ENCODE data around the gene ATP5PD.
"Not testable (repeated sequence)": the region's sequence is repeated elsewhere in the genome, so short reads cannot be mapped to it uniquely, and the experiment has no call there.

Gene ATP5PD

DNA sequence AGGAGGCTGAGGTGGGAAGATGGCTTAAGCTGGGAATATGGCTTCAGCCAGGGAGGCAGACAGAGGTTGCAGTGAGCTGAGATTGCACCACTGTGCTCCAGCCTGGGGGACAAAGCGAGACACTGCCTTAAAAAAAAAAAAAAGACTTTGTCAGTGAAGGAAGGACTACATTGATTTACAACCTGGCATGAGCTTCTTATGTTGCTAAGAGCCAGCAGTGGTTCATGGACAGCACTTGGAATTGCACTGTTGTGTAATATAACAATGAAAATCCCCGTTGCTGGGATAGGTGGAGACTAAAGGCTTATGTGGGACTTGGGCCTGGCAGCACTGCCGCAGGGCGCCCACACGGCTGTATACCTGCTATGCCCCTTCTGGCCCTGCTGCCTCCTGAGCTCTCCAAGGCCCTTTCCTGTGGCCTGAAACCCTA is 26.9 kb upstream of the ATP5PD start:
- Histone ChIP-seq H3K9me3 (replicated peaks; ENCODE audit: low read length) (no peaks in the 10 kb centered on the region), H3K4me2 (ENCODE audit: low read length) (no peak overlapping the region), H3K9ac (ENCODE audit: low read depth, low read length) (no peak overlapping the region), H3K4me1 (ENCODE audit: control insufficient read depth, insufficient read depth, low read length) (peaks cover 15% of the 10 kb centered on the region), H3K4me3 (ENCODE audit: low read length) (no peak overlapping the region), H3K36me3 (ENCODE audit: insufficient read depth, low read length) (no peaks in the 10 kb centered on the region), H3K27me3 (ENCODE audit: control insufficient read depth, insufficient read depth, low read length) (no peaks in the 10 kb centered on the region)

DNA sequence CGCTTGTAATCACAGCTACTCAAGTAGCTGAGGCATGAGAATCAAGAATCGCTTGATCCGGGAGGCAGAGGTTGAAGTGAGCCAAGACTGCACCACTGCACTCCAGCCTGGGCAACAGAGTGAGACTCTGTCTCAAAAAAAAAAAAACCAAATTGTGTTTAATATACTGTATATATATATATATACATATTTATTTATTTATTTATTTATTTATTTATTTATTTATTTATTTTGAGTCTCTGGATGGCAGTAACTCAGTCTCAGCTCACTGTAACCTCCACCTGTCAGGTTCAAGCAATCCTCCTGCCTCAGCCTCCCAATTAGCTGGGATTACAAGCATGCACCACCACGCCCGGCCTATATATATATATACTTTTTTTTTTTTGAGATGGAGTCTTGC is 26.1 kb upstream of the ATP5PD start:
- H3K4me3 ChIP-seq (ENCODE audit: low read length); H3K9me3 ChIP-seq (replicated peaks; ENCODE audit: low read length); H3K4me1 ChIP-seq (ENCODE audit: control insufficient read depth, insufficient read depth, low read length); H3K4me2 ChIP-seq (ENCODE audit: low read length); H3K9ac ChIP-seq (ENCODE audit: low read depth, low read length); H3K36me3 ChIP-seq (ENCODE audit: insufficient read depth, low read length); H3K27me3 ChIP-seq (ENCODE audit: control insufficient read depth, insufficient read depth, low read length): not testable (repeated sequence)

DNA sequence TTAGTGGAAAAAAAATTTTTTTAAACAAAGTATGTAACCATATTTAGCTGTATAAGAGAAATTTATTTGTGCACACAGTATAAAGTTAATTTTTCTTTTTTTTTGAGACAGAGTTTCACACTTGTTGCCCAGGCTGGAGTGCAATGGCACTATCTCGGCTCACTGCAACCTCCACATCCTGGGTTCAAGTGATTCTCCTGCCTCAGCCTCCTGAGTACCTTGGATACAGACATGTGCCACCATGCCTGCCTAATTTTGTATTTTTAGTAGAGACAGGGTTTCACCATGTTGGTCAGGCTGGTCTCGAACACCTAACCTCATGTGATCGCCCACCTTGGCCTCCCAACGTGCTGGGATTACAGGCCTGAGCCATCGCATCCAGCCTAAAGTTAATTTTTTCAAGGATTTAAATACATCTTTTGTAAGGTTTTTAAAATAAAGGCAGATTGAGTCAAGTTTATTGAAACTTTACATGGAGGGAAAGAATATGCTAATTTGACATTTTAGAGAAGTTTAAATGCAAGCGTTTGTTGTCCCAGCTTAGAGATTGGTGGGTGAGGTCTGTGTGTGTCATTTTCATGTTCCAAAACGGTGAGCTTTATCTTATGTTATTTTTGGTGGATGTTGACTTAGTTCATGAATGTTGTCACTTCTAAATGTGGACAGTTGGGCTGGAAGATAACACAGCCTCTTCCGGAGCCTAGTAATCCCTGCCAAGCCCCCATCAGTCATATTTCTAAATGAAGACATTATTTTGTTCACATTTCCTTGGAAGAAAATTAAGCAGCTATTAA is 24.9 kb upstream of the ATP5PD start:
- H3K36me3 ChIP-seq (ENCODE audit: insufficient read depth, low read length); H3K4me3 ChIP-seq (ENCODE audit: low read length); H3K4me2 ChIP-seq (ENCODE audit: low read length); H3K9me3 ChIP-seq (replicated peaks; ENCODE audit: low read length); H3K9ac ChIP-seq (ENCODE audit: low read depth, low read length); H3K27me3 ChIP-seq (ENCODE audit: control insufficient read depth, insufficient read depth, low read length); H3K4me1 ChIP-seq (ENCODE audit: control insufficient read depth, insufficient read depth, low read length): not testable (repeated sequence)

DNA sequence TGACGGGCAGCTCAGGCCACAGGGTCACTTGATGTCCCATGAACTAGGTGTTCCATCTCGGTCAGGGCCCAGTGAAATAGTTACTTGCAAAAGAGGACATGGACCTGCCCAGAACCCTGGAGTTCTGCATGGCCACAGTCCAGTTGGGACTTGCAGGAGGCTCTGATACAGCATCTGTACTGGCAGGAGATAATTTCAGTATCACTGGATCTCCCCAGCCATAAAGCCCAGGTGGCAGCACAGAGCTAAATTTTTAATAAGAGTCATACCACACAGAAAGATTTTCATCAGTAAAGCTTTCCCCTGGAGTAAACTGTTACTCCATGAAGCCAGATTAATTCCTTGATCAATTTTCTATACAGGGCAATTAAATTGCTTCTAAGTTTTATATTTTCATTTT is 23.0 kb upstream of the ATP5PD start:
- Histone ChIP-seq H3K9ac (ENCODE audit: low read depth, low read length) (no peak overlapping the region), H3K4me1 (ENCODE audit: control insufficient read depth, insufficient read depth, low read length) (no peaks in the 10 kb centered on the region), H3K27me3 (ENCODE audit: control insufficient read depth, insufficient read depth, low read length) (no peaks in the 10 kb centered on the region), H3K4me2 (ENCODE audit: low read length) (no peak overlapping the region), H3K36me3 (ENCODE audit: insufficient read depth, low read length) (peaks cover 6% of the 10 kb centered on the region), H3K9me3 (replicated peaks; ENCODE audit: low read length) (no peaks in the 10 kb centered on the region), H3K4me3 (ENCODE audit: low read length) (no peak overlapping the region)

DNA sequence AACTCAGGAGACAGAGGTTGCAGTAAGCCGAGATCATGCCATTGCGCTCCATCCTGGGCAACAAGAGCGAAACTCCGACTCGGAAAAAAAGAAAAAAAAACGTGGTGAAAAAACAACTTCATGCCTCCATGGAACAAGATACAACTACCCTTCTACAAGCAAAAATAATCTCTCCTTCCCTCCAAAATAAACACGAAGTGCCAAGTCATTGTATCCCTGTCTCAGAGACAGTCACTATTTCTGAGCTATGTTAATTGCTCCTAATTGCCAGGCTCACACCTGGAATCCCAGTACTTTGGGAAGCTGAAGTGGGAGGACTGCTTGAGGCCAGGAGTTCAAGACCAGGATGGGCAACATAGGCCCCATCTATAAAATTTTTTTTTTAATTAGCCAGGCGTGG is 22.0 kb upstream of the ATP5PD start:
- Histone ChIP-seq H3K4me1 (ENCODE audit: control insufficient read depth, insufficient read depth, low read length) (no peaks in the 10 kb centered on the region), H3K36me3 (ENCODE audit: insufficient read depth, low read length) (peaks cover 16% of the 10 kb centered on the region), H3K27me3 (ENCODE audit: control insufficient read depth, insufficient read depth, low read length) (no peaks in the 10 kb centered on the region), H3K4me3 (ENCODE audit: low read length) (no peak overlapping the region), H3K9me3 (replicated peaks; ENCODE audit: low read length) (no peaks in the 10 kb centered on the region), H3K9ac (ENCODE audit: low read depth, low read length) (no peak overlapping the region), H3K4me2 (ENCODE audit: low read length) (no peak overlapping the region)

DNA sequence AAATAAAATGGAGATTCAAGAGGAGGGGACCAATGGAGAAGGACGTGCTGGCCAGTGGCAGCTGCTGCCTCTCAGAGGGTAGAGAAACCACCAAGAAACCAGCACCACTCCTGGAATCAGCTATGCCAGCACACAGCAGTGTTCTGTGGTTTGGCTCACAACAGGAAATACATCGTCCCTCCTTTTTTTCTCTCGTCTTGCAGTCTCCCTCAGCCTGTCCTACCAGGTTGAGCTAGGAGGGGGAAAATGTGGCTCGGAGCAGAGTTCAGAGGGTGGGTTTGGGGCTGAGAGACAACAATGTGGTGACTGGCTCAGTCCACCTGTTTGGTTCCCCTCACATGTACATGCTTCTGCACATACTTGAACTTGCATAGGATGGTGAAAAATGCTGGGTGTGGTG is 21.1 kb upstream of the ATP5PD start:
- Histone ChIP-seq H3K36me3 (ENCODE audit: insufficient read depth, low read length) (peaks cover 25% of the 10 kb centered on the region), H3K27me3 (ENCODE audit: control insufficient read depth, insufficient read depth, low read length) (no peaks in the 10 kb centered on the region), H3K9ac (ENCODE audit: low read depth, low read length) (no peak overlapping the region), H3K9me3 (replicated peaks; ENCODE audit: low read length) (no peaks in the 10 kb centered on the region), H3K4me1 (ENCODE audit: control insufficient read depth, insufficient read depth, low read length) (no peaks in the 10 kb centered on the region), H3K4me2 (ENCODE audit: low read length) (no peak overlapping the region), H3K4me3 (ENCODE audit: low read length) (no peak overlapping the region)

DNA sequence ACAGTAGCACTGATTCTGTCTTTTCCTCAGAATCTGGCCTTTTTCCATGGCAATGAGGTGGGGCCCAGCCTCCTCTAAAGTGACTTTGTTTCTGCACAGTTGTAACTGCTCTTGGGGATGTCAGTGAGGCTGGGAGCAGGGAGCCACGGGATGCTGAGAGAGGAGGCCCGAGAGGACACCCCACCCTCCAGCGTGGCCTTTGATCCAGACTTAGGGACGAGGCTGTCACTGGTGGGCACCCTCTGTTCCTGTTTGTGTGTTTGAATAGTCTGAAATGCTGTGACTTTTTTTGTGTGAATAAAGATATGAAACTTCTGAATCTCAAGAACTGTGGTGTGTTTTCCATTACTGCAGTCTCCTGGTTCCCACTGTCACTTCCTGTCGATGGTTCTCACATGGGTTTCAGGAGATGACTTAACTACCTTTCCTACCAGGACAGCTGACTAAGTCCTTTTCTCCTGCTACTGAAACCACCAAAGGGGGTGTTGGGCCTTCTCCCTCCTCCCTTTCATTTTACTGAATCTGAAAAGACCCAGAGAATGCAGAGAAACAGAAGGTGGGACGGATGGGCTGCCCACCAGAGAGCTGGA is 18.9 kb upstream of the ATP5PD start:
- Histone ChIP-seq H3K4me2 (ENCODE audit: low read length) (no peak overlapping the region), H3K36me3 (ENCODE audit: insufficient read depth, low read length) (peaks cover 40% of the 10 kb centered on the region), H3K27me3 (ENCODE audit: control insufficient read depth, insufficient read depth, low read length) (no peaks in the 10 kb centered on the region), H3K9me3 (replicated peaks; ENCODE audit: low read length) (no peaks in the 10 kb centered on the region), H3K9ac (ENCODE audit: low read depth, low read length) (no peak overlapping the region), H3K4me3 (ENCODE audit: low read length) (no peak overlapping the region), H3K4me1 (ENCODE audit: control insufficient read depth, insufficient read depth, low read length) (peaks cover 3% of the 10 kb centered on the region)

DNA sequence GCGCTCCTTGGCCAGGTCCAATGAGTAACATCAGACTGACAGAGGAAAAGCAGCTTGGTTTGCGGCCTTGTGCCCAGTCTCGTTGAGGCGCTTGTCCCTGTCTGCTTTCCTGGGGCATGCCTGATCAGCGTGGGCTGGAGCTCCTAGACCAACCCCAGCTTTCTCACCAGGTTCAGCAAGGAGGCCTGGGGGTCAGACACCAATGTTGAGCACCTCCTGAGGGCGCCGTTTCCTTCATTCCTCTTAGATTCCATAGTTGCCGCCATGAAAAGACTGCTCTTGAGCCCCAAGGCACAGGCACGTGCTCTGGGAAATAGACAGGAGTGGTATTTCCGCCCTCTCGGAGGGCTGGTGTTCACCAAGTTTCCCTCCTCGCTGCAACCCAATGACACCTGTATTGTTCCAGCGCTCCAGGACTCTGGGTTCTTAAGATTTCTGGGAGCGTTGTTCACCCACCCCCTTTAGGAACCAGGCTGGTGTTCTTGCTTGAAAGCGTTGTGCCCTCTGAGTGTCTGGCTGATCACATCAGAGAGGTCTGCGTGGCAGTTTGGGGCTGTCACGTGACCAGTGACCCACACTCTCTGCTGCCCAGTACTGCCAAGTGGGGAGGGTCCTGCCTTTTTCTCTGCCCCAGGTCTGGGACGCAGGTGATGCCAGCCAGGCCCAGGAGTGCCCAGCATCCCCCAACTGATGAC is 18.2 kb upstream of the ATP5PD start:
- Histone ChIP-seq H3K27me3 (ENCODE audit: control insufficient read depth, insufficient read depth, low read length) (no peaks in the 10 kb centered on the region), H3K4me2 (ENCODE audit: low read length) (no peak overlapping the region), H3K4me3 (ENCODE audit: low read length) (no peak overlapping the region), H3K36me3 (ENCODE audit: insufficient read depth, low read length) (peaks cover 40% of the 10 kb centered on the region), H3K4me1 (ENCODE audit: control insufficient read depth, insufficient read depth, low read length) (peaks cover 9% of the 10 kb centered on the region), H3K9ac (ENCODE audit: low read depth, low read length) (no peak overlapping the region), H3K9me3 (replicated peaks; ENCODE audit: low read length) (no peaks in the 10 kb centered on the region)

DNA sequence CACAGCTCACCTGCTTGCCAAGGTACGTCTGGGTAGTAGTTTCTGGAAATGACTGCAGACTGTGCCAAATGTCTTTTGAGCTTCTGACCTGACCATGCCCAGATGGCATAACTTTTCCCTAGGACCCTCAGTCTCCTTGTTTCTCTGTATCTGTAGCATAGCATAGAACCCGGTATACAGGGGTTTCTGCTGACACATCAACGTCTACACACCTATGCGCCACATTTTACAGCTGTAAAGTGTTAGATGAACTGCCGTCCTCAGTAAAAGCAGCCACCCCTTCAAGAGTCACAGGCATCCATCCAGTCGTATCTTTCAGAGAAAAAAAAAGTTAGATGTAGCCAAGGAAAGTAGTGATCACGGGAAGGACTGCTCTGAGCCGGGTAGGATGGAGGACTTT is 17.7 kb upstream of the ATP5PD start:
- Histone ChIP-seq H3K36me3 (ENCODE audit: insufficient read depth, low read length) (peaks cover 40% of the 10 kb centered on the region), H3K9ac (ENCODE audit: low read depth, low read length) (no peak overlapping the region), H3K9me3 (replicated peaks; ENCODE audit: low read length) (no peaks in the 10 kb centered on the region), H3K4me1 (ENCODE audit: control insufficient read depth, insufficient read depth, low read length) (peaks cover 14% of the 10 kb centered on the region), H3K27me3 (ENCODE audit: control insufficient read depth, insufficient read depth, low read length) (no peaks in the 10 kb centered on the region), H3K4me3 (ENCODE audit: low read length) (no peak overlapping the region), H3K4me2 (ENCODE audit: low read length) (no peak overlapping the region)

DNA sequence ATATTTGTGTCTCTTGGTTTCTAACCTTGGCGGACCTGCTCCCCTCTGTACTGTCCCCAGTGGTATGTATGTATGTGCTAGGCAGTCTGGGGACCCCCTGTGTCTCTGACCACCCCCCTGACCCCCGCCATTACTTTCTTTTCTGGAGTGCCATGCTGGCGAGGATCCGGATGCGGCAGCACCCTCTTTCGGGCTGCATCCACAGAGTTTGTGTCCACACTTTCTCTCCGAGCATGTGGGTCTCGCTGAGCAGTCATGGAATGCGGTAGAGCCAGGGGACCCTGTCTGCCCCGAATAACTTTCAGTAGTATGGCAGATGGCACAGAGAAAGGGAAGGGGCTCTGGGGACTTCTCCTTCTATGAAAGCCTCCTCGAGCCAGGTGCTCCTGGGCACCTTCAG is 17.3 kb upstream of the ATP5PD start:
- no peaks in the 10 kb centered on the region for H3K9me3 ChIP-seq (replicated peaks; ENCODE audit: low read length)
- H3K27me3 ChIP-seq (ENCODE audit: control insufficient read depth, insufficient read depth, low read length) = no peaks in the 10 kb centered on the region
- H3K4me2 ChIP-seq (ENCODE audit: low read length) = no peak overlapping the region
- no peak overlapping the region for H3K9ac ChIP-seq (ENCODE audit: low read depth, low read length)
- peaks cover 40% of the 10 kb centered on the region for H3K36me3 ChIP-seq (ENCODE audit: insufficient read depth, low read length)
- peaks cover 17% of the 10 kb centered on the region for H3K4me1 ChIP-seq (ENCODE audit: control insufficient read depth, insufficient read depth, low read length)
- H3K4me3 ChIP-seq (ENCODE audit: low read length) = no peak overlapping the region

DNA sequence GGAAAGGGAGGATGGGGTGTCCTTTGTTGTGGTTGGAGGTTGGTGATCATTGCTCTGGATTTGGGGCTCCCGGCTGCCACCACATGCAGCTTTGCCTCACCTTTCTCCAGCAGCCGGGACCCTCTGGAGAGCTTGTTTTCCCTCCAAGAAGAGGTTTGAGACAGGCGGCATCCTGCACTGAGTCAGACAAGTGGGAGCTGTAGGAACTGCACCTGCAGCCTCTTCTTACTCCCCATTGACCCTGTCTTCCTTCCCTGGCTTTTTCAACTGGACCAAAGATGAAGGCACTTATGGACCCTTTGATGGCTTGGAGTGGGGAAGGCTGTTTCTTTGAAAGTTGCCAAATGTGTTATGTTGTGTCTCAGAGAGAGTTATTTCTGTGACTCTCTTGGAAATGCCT is 16.9 kb upstream of the ATP5PD start:
- no peaks in the 10 kb centered on the region for H3K9me3 ChIP-seq (replicated peaks; ENCODE audit: low read length)
- no peak overlapping the region for H3K4me2 ChIP-seq (ENCODE audit: low read length)
- H3K27me3 ChIP-seq (ENCODE audit: control insufficient read depth, insufficient read depth, low read length) = no peaks in the 10 kb centered on the region
- peaks cover 17% of the 10 kb centered on the region for H3K4me1 ChIP-seq (ENCODE audit: control insufficient read depth, insufficient read depth, low read length)
- H3K36me3 ChIP-seq (ENCODE audit: insufficient read depth, low read length) = peaks cover 40% of the 10 kb centered on the region
- H3K4me3 ChIP-seq (ENCODE audit: low read length) = no peak overlapping the region
- no peak overlapping the region for H3K9ac ChIP-seq (ENCODE audit: low read depth, low read length)
